OCI-LY1 (cell line): ENCODE results near the gene MS4A14.

ENCODE experiments used
- H2AFZ ChIP-seq: fragments of 200-600 bp; sonication (generic), shearing (Covaris generic); 2 replicates; pipeline ENCODE4 v1.6.0; 2014; ENCODE audit warnings: antibody characterized with exemption, mild to moderate bottlenecking, low read length
- H3F3A ChIP-seq: fragments of 200-600 bp; sonication (generic), shearing (Covaris generic); 2 replicates; pipeline ENCODE4 v1.6.0; 2014; ENCODE audit warnings: mild to moderate bottlenecking, antibody characterized with exemption, low read length, moderate library complexity; ENCODE audit not compliant: insufficient read depth
- H3K27ac ChIP-seq: fragments of 200-600 bp; sonication (generic); 2 replicates; pipeline ENCODE4 v1.5.1; 2014; ENCODE audit warnings: low read length, mixed run types, mild to moderate bottlenecking, low read depth; ENCODE audit not compliant: poor library complexity, severe bottlenecking
- H3K27me3 ChIP-seq: fragments of 200-600 bp; sonication (generic); 2 replicates; pipeline ENCODE4 v1.6.0; 2014; ENCODE audit warnings: antibody characterized with exemption, mild to moderate bottlenecking, low read length, moderate library complexity; ENCODE audit not compliant: insufficient read depth
- H3K36me3 ChIP-seq: fragments of 200-600 bp; sonication (generic); 2 replicates; pipeline ENCODE4 v1.6.1; 2014; ENCODE audit warnings: mild to moderate bottlenecking, antibody characterized with exemption, low read length, moderate library complexity, mixed read lengths; ENCODE audit not compliant: insufficient read depth
- H3K4me1 ChIP-seq: fragments of 200-600 bp; sonication (generic); 2 replicates; pipeline ENCODE4 v1.5.1; 2014; ENCODE audit warnings: mild to moderate bottlenecking, low read length, moderate library complexity; ENCODE audit not compliant: insufficient read depth, severe bottlenecking
- H3K4me2 ChIP-seq: fragments of 200-600 bp; sonication (generic), shearing (Covaris generic); 2 replicates; pipeline ENCODE4 v1.6.1; 2014; ENCODE audit warnings: low read length
- H3K4me3 ChIP-seq: fragments of 200-600 bp; sonication (generic); 2 replicates; pipeline ENCODE4 v1.5.1; 2014; ENCODE audit warnings: low read length, low read depth, mild to moderate bottlenecking, mixed read lengths; ENCODE audit not compliant: poor library complexity, severe bottlenecking
- H3K79me2 ChIP-seq: fragments of 200-600 bp; shearing (Covaris generic); 2 replicates; pipeline ENCODE4 v1.6.1; 2016; ENCODE audit warnings: mixed run types, low read length, mixed read lengths; ENCODE audit not compliant: insufficient read depth
- H3K9ac ChIP-seq: fragments of 200-600 bp; sonication (generic), shearing (Covaris generic); 2 replicates; pipeline ENCODE4 v1.6.1; 2014; ENCODE audit warnings: mild to moderate bottlenecking, low read length, mixed read lengths
- H3K9me2 ChIP-seq: fragments of 200-600 bp; sonication (generic), shearing (Covaris generic); 2 replicates; pipeline ENCODE4 v1.6.1; 2014; ENCODE audit warnings: low read depth, mild to moderate bottlenecking, low read length, mixed read lengths
- H3K9me3 ChIP-seq: fragments of 200-600 bp; shearing (Covaris generic); 2 replicates; pipeline ENCODE4 v1.6.1; 2014; ENCODE audit warnings: low read length, mixed read lengths
- H4K20me1 ChIP-seq: fragments of 200-600 bp; sonication (generic), shearing (Covaris generic); 2 replicates; pipeline ENCODE4 v1.6.0; 2016; ENCODE audit warnings: mild to moderate bottlenecking, low read length; ENCODE audit not compliant: insufficient read depth
- EZH2 ChIP-seq: fragments of 200-600 bp; sonication (generic), shearing (Covaris generic); IDR thresholded peaks from 2 replicates; pipeline ENCODE4 v1.8.0; 2017; ENCODE audit warnings: borderline replicate concordance, mixed run types, mild to moderate bottlenecking, antibody characterized with exemption, low read length, moderate library complexity, mixed read lengths
- TF ChIP-seq, protein P1 (sequence below): fragments of 200-600 bp; sonication (generic), shearing (Covaris generic); IDR thresholded peaks from 2 replicates; pipeline ENCODE4 v1.5.1; 2017; ENCODE audit warnings: mild to moderate bottlenecking, antibody characterized with exemption, low read length, moderate library complexity, mixed read lengths

Gene MS4A14

DNA sequence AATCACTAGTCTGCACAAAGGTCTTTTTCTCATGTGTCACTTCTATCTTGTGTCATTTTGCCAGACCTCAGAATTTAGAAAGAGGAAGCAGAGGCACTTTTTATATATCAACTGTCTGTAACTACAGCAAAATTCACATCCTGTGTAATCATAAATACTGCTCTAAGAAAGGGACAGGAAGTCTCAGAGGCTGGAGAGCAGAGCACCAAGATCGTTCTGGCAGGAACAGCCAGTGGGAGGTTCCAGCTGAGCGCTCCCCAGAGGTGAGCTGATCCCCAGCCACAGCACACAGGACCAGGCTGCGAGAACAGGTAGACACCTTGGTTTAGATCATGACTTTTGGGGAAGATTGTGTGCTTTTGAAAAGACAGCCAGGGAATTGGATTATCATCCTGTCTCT lies 17.9 kb upstream of the MS4A14 start, which contains the start of gene MS4A7:
TSS of gene MS4A7 (plus strand) at position 179 of the 400 bp plus-strand sequence. CDS start 4,610 bp downstream, outside the sequence.
- no peak within 1 kb of the TSS for H3K27ac ChIP-seq
- TF ChIP-seq, protein P1, sequence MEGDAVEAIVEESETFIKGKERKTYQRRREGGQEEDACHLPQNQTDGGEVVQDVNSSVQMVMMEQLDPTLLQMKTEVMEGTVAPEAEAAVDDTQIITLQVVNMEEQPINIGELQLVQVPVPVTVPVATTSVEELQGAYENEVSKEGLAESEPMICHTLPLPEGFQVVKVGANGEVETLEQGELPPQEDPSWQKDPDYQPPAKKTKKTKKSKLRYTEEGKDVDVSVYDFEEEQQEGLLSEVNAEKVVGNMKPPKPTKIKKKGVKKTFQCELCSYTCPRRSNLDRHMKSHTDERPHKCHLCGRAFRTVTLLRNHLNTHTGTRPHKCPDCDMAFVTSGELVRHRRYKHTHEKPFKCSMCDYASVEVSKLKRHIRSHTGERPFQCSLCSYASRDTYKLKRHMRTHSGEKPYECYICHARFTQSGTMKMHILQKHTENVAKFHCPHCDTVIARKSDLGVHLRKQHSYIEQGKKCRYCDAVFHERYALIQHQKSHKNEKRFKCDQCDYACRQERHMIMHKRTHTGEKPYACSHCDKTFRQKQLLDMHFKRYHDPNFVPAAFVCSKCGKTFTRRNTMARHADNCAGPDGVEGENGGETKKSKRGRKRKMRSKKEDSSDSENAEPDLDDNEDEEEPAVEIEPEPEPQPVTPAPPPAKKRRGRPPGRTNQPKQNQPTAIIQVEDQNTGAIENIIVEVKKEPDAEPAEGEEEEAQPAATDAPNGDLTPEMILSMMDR, result no peak
- TF ChIP-seq EZH2, result no peak

DNA sequence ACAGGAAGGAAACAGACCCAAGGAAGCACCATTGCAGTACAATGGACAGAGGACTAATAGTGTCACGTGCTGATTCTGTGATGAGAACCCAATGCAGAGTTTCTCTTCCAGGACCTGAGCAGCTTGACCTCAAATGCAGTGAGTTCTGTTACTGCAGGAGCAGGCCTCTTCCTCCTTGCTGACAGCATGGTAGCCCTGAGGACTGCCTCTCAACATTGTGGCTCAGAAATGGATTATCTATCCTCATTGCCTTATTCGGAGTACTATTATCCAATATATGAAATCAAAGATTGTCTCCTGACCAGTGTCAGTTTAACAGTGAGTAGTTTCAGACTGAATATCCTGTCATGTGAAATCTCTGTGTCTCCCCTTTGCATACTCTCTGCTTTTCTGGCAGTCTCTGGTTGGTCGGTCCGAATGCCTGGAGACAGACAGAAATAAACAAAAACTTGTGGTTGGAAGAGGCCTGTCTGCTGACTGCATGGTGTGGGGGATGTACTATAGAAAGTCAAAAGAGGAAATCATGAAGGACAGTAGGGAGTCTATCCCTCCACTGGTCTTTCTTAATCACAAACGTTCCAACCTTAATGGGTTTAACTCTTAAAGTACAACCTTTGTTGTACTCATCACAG lies 6.9 kb upstream of the MS4A14 start:
- Histone ChIP-seq H3K79me2 (no peaks in the 10 kb centered on the region), H3K9me2 (no peaks in the 10 kb centered on the region), H3K4me3 (no peak overlapping the region), H3K9me3 (no peaks in the 10 kb centered on the region), H3K27me3 (no peaks in the 10 kb centered on the region), H4K20me1 (no peaks in the 10 kb centered on the region), H3K9ac (no peak overlapping the region), H3K4me2 (no peak overlapping the region; the same call in 1 of the 2 replicates), H3K36me3 (no peaks in the 10 kb centered on the region), H2AFZ (no peak overlapping the region), H3K4me1 (peaks cover 16% of the 10 kb centered on the region), H3K27ac (no peak overlapping the region), H3F3A (no peaks in the 10 kb centered on the region)
- TF ChIP-seq EZH2, result no peak
- TF ChIP-seq, protein P1, result no peak

More for the DNA sequence above, 17.9 kb upstream of the MS4A14 start, which contains the start of gene MS4A7:
- Histone ChIP-seq H3K4me3 (no peak within 1 kb of the TSS), H2AFZ (no peak within 1 kb of the TSS), H4K20me1 (no peaks in the 10 kb centered on the region), H3K9me2 (no peaks in the 10 kb centered on the region), H3K9me3 (no peaks in the 10 kb centered on the region), H3F3A (no peaks in the 10 kb centered on the region), H3K79me2 (no peaks in the 10 kb centered on the region), H3K4me1 (peaks cover 19% of the 10 kb centered on the region), H3K9ac (no peak within 1 kb of the TSS), H3K36me3 (no peaks in the 10 kb centered on the region), H3K4me2 (peak within 1 kb of the TSS; percentile 44; the same call in 1 of the 2 replicates), H3K27me3 (no peaks in the 10 kb centered on the region)

DNA sequence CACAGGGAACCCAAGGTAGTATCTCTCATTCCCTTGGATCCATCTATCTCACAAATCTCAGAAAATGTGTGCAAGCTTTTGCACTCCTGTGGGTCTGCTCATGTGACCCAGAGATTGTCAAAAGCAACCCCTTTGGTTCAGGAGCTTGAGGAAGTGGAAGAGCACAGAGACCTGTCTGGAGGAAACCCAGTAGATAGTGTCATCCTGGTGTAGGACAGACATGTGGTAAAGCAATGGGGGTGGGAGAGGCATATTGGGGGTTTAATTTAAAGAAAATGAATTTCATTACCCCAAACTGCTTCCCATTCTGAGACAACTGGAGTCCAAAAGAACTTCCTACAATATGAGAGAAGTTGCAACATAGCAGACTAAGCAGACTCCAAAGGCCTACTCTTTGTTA lies 5.8 kb upstream of the MS4A14 start:
- Histone ChIP-seq H3K9me3 (no peaks in the 10 kb centered on the region), H3K36me3 (no peaks in the 10 kb centered on the region), H3K79me2 (no peaks in the 10 kb centered on the region), H3K4me3 (no peak overlapping the region), H3K4me1 (peaks cover 16% of the 10 kb centered on the region), H3K9me2 (no peaks in the 10 kb centered on the region), H3K9ac (no peak overlapping the region), H3K27ac (no peak overlapping the region), H2AFZ (no peak overlapping the region), H3K4me2 (no peak overlapping the region), H4K20me1 (no peaks in the 10 kb centered on the region), H3K27me3 (no peaks in the 10 kb centered on the region), H3F3A (no peaks in the 10 kb centered on the region)
- TF ChIP-seq EZH2, result no peak
- TF ChIP-seq, protein P1, result no peak
